HFFc6 (cell line): ENCODE results near the gene RAPGEF4. TPM values are rescaled to one million over a fixed set of nuclear protein-coding genes. Genes with fewer than 3 reads are reported as not detected.

ENCODE experiments used
- DNase-seq: peaks from one replicate; pipeline ENCODE4 v3.0.0-alpha.2; 2018
- H3K27ac Mint-ChIP-seq: 2 replicates; pipeline ENCODE4 v1.8.0; 2020; ENCODE audit warnings: mild to moderate bottlenecking, mixed read lengths
- H3K27me3 Mint-ChIP-seq: 2 replicates; pipeline ENCODE4 v1.8.0; 2021; ENCODE audit warnings: mild to moderate bottlenecking, moderate library complexity, mixed read lengths; ENCODE audit not compliant: insufficient read depth
- H3K36me3 Mint-ChIP-seq: 2 replicates; pipeline ENCODE4 v1.8.0; 2021; ENCODE audit warnings: low read depth, mixed read lengths
- H3K4me1 Mint-ChIP-seq: 2 replicates; pipeline ENCODE4 v1.8.0; 2020; ENCODE audit warnings: low read depth, mixed read lengths
- H3K4me3 Mint-ChIP-seq: 2 replicates; pipeline ENCODE4 v1.8.0; 2020; ENCODE audit warnings: mild to moderate bottlenecking, moderate library complexity, mixed read lengths
- H3K9me3 Mint-ChIP-seq: 2 replicates; pipeline ENCODE4 v1.8.0; 2020; ENCODE audit warnings: mild to moderate bottlenecking, mixed read lengths
- total RNA-seq, 6 experiments: library from RNA; stranded (reverse); fragmentation: NEBNext Ultra II Directional; extraction: Animal tissue kit (Norgen Biotek cat#: 25700); gene quantifications; 2 replicates in 1 of 6; 3 replicates in 5 of 6; pipeline ENCODE4 v1.2.3, GENCODE V29; 2021
- TF ChIP-seq, protein P1 (sequence below): fragments of 200-600 bp; sonication (generic); IDR thresholded peaks from 2 replicates; pipeline ENCODE4 v1.5.0; 2021; ENCODE audit warnings: antibody characterized with exemption, mild to moderate bottlenecking

The RAPGEF4 gene
- total RNA-seq, 6 experiments from 2014 or later: 0.14 to 0.37 (median 0.18) TPM

DNA sequence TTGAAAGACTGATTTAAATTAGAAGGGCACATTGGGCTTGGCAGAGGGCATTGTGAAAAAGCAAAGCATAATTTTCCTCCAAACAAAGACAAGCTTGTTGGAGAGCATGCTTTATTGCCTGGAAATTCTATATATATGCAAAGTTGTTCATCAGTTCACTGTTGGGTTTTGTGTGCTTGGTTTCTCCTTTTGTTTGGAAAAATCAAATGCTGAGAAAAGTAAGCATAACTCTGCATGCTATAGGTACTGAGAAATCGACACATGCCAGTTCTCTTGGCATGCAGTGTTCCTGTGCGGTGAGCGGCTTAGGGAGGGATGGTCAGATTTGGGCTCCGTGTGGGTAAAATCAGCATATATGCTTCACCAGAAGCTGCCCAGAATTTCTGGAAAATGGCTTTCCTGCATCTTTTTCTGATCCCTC lies 161.0 kb downstream of the RAPGEF4 start:
- TF ChIP-seq, protein P1, sequence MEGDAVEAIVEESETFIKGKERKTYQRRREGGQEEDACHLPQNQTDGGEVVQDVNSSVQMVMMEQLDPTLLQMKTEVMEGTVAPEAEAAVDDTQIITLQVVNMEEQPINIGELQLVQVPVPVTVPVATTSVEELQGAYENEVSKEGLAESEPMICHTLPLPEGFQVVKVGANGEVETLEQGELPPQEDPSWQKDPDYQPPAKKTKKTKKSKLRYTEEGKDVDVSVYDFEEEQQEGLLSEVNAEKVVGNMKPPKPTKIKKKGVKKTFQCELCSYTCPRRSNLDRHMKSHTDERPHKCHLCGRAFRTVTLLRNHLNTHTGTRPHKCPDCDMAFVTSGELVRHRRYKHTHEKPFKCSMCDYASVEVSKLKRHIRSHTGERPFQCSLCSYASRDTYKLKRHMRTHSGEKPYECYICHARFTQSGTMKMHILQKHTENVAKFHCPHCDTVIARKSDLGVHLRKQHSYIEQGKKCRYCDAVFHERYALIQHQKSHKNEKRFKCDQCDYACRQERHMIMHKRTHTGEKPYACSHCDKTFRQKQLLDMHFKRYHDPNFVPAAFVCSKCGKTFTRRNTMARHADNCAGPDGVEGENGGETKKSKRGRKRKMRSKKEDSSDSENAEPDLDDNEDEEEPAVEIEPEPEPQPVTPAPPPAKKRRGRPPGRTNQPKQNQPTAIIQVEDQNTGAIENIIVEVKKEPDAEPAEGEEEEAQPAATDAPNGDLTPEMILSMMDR: no peak
- Mint-ChIP-seq H3K36me3 (no peaks in the 10 kb centered on the region), H3K27ac (no peak overlapping the region), H3K9me3 (no peaks in the 10 kb centered on the region), H3K4me3 (no peak overlapping the region), H3K27me3 (peaks cover 41% of the 10 kb centered on the region), H3K4me1 (no peaks in the 10 kb centered on the region)
- no peak for DNase-seq

DNA sequence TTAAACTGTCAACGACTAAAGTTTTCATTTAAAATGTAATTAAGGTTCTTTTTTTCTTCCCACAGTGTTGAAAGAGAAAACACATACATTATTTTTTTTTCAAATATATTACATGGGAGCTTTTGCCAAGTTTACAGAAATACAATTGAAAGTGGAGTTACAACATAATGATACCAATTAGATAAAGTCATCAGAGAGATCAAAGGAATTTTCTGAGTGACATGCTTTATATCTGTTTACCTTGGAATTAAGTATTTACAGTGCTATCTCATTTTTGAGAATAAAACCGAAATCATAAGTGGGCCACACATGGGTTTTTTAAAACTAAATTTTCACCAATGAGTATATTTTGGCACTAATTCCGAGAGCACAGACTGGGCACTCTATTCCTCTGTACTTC lies 165.2 kb downstream of the RAPGEF4 start:
- no peak overlapping the region for H3K27ac Mint-ChIP-seq
- H3K27me3 Mint-ChIP-seq: peaks cover 40% of the 10 kb centered on the region
- H3K4me1 Mint-ChIP-seq: no peaks in the 10 kb centered on the region
- no peak for DNase-seq
- no peaks in the 10 kb centered on the region for H3K9me3 Mint-ChIP-seq
- TF ChIP-seq, protein P1: no peak
- H3K4me3 Mint-ChIP-seq: no peak overlapping the region
- no peaks in the 10 kb centered on the region for H3K36me3 Mint-ChIP-seq

DNA sequence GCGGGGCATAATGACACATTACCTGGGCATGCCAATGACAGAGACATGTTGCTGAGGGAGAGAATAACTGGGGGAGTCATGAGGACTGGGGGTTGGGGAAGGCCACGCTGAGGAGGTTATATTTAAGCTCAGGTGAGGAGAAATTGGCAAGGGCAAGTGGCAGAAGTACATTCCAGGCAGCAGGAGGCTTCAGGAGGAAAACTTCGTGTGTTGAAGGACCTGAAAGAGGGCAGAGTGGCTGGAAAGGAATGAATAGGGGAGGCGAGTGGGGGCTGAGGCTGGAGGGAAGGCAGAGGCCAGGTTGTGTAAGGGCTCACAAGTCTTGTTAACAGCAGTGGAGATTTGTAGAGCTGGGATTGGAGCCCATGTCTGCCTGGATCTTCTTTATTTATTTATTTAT lies 166.3 kb downstream of the RAPGEF4 start:
- H3K27me3 Mint-ChIP-seq: peaks cover 46% of the 10 kb centered on the region
- H3K4me1 Mint-ChIP-seq: no peaks in the 10 kb centered on the region
- no peak overlapping the region for H3K4me3 Mint-ChIP-seq
- TF ChIP-seq, protein P1: no peak
- no peak overlapping the region for H3K27ac Mint-ChIP-seq
- no peaks in the 10 kb centered on the region for H3K36me3 Mint-ChIP-seq
- DNase-seq: no peak
- H3K9me3 Mint-ChIP-seq: no peaks in the 10 kb centered on the region

DNA sequence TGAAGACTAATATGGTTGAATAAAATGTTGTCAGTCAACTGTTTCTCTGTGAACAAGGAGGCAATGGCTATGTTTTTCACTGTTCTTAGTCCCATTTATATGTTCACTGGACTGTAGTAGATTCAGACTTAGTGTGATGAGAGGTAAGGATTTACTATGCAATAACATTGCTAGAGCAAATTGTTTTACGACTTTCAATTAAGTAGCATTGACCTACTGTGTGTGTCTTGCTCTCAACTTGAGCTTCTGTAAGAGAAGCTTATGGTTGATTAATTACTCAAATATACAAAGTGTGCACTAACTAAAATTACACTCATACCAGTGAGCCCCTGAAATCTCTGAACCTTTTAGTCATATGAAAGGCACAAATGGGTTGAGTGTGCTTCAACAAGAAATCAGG lies 168.6 kb downstream of the RAPGEF4 start:
- no peak overlapping the region for H3K27ac Mint-ChIP-seq
- H3K36me3 Mint-ChIP-seq: no peaks in the 10 kb centered on the region
- H3K4me3 Mint-ChIP-seq: no peak overlapping the region
- DNase-seq: no peak
- peaks cover 40% of the 10 kb centered on the region for H3K27me3 Mint-ChIP-seq
- TF ChIP-seq, protein P1: no peak
- H3K9me3 Mint-ChIP-seq: no peaks in the 10 kb centered on the region
- H3K4me1 Mint-ChIP-seq: no peaks in the 10 kb centered on the region

DNA sequence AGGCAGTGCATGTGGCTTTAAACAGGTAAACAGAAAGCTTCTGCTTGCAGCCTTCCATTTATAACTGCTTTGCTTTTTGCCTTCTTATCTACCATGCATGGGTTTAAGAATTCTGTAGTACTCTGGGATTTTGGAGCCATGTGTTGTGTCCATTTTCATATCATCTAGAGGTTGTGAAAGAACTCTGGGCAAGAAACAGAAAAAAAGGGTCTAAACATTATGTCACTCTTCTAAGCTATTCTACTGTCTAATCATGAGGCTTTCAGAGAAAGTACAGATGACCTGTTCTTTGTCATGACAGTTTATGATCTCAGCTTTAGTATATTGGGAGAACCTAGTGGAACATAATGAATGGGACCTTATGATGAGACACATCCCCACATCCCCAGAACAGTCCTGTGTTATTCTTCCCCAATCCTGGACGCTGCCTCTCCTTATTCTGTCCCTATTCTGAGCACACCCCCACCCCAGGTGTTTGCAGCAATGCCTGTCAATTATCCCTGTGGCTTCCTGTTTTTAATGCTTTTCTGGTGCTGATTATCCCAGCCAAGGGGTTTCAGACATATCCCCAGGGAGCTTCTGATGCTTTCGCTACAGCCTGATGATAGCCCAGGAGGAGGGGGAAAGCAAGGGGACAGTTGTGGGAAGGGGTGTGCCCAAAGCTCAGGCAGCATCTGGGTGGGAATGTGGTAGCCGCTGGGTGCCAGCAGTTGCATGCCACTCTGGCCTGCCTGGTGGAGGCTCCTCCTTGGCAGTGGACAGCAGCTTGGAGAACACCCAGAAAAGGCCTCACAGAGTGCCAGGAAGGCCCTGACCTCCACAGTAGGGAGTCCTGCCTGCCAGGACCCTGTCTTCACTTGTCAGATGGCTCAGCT lies 170.5 kb downstream of the RAPGEF4 start:
- no peak overlapping the region for H3K27ac Mint-ChIP-seq
- TF ChIP-seq, protein P1: no peak
- no peaks in the 10 kb centered on the region for H3K4me1 Mint-ChIP-seq
- peaks cover 32% of the 10 kb centered on the region for H3K27me3 Mint-ChIP-seq
- no peak for DNase-seq
- H3K36me3 Mint-ChIP-seq: no peaks in the 10 kb centered on the region
- no peak overlapping the region for H3K4me3 Mint-ChIP-seq
- no peaks in the 10 kb centered on the region for H3K9me3 Mint-ChIP-seq
